Prostate gland (tissue), 2 donors: ENCODE results near the gene ZNF740.

ENCODE experiments used
- POLR2A ChIP-seq: fragments of 450-650 bp; IDR thresholded peaks from one replicate; pipeline ENCODE4 v1.6.1; 2016; ENCODE audit warnings: antibody characterized with exemption, mild to moderate bottlenecking
- POLR2AphosphoS5 ChIP-seq: sonication (generic); formaldehyde crosslinking; IDR thresholded peaks from one replicate; pipeline ENCODE4 v1.6.1; 2017; ENCODE audit warnings: antibody characterized with exemption
- TF ChIP-seq, protein P1 (sequence below), 4 experiments: fragments of 200-600 bp in 2 of 4; fragments of 450-650 bp in 2 of 4; sonication (generic) in 2 of 4; IDR thresholded peaks; 1 replicate in 3 of 4; 2 replicates in 1 of 4; pipeline ENCODE4 v1.5.1; 2016 to 2019; ENCODE audit warnings: antibody characterized with exemption in 4 of 4, mild to moderate bottlenecking in 2 of 4, moderate library complexity in 2 of 4

DNA sequence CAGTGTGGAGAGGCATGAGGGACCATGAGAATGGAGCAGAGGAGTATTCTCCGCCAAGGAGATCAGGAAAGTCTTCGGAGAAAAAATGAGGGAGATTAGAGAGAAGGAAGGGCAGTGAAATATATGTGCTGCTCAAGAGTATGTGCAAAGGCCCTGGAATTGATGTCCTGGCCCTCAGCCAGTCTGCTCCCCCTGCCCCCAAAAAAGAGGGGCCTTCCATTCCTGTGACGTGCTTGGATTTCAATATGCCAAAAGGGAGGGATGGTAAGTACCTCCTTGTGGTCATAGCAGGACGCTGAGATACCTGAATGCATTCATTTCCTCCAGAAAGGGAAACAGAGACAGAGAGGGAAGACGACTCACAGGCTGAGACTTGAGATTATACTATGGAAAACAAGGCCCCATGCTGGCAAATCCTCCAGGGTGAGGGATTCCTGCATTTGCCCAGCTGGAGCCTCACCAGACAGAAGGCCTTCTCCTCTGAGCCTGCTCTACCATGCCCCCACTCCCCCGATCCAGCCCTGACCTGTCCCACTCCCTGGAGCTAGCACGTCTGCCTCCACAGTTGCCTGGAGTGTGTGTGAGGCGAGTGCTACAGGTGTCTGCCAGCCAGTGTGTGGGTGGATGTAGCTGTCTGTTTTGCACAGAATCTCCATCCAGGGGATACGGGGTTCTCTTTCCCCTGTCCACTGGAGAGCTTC lies 55.4 kb downstream of the ZNF740 start:
- TF ChIP-seq POLR2A (no peak), POLR2AphosphoS5 (no peak)
- TF ChIP-seq, protein P1, sequence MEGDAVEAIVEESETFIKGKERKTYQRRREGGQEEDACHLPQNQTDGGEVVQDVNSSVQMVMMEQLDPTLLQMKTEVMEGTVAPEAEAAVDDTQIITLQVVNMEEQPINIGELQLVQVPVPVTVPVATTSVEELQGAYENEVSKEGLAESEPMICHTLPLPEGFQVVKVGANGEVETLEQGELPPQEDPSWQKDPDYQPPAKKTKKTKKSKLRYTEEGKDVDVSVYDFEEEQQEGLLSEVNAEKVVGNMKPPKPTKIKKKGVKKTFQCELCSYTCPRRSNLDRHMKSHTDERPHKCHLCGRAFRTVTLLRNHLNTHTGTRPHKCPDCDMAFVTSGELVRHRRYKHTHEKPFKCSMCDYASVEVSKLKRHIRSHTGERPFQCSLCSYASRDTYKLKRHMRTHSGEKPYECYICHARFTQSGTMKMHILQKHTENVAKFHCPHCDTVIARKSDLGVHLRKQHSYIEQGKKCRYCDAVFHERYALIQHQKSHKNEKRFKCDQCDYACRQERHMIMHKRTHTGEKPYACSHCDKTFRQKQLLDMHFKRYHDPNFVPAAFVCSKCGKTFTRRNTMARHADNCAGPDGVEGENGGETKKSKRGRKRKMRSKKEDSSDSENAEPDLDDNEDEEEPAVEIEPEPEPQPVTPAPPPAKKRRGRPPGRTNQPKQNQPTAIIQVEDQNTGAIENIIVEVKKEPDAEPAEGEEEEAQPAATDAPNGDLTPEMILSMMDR (IDR thresholded peaks at IDR 0.05) = no peak
